ENCODE data around the gene ICE2. TPM values are rescaled to one million over a fixed set of nuclear protein-coding genes. Genes with fewer than 3 reads are reported as not detected.

The ICE2 gene
- total RNA-seq, 1 donor from 2014 or later = 22.9 TPM

DNA sequence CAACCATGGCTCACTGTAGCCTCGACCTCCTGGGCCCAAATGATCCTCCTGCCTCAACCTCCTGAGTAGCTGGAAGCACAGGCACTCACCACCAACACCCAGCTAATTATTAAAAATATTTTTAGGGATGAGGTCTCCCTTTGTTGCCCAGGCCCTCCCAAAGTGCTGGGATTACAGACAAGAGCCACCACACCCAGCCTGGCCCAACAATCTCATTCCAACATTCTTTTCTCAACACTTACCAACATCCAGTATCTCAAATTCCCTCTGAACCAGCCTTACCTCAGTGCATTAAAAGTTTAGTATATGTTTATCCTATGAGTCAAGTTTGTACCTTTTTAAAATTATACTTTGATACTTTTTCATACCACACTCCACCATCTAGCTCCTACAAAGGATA, 106.2 kb downstream of the ICE2 start:
- H3K4me1 ChIP-seq = peaks cover 97% of the 10 kb centered on the region
- H3K4me3 ChIP-seq = no peak overlapping the region
- no peaks in the 10 kb centered on the region for H3K27me3 ChIP-seq (ENCODE audit: low read depth)
- TF ChIP-seq, protein P1, sequence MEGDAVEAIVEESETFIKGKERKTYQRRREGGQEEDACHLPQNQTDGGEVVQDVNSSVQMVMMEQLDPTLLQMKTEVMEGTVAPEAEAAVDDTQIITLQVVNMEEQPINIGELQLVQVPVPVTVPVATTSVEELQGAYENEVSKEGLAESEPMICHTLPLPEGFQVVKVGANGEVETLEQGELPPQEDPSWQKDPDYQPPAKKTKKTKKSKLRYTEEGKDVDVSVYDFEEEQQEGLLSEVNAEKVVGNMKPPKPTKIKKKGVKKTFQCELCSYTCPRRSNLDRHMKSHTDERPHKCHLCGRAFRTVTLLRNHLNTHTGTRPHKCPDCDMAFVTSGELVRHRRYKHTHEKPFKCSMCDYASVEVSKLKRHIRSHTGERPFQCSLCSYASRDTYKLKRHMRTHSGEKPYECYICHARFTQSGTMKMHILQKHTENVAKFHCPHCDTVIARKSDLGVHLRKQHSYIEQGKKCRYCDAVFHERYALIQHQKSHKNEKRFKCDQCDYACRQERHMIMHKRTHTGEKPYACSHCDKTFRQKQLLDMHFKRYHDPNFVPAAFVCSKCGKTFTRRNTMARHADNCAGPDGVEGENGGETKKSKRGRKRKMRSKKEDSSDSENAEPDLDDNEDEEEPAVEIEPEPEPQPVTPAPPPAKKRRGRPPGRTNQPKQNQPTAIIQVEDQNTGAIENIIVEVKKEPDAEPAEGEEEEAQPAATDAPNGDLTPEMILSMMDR (IDR thresholded peaks at IDR 0.05; ENCODE audit: borderline replicate concordance) = no peak
- no peaks in the 10 kb centered on the region for H3K9me3 ChIP-seq (replicated peaks)
- no peak for DNase-seq
- intact Hi-C loops (cut with micrococcal nuclease) = no loop called here
- H3K27ac ChIP-seq (replicated peaks) = peak overlapping the region; percentile 86
- peaks cover 23% of the 10 kb centered on the region for H3K36me3 ChIP-seq

DNA sequence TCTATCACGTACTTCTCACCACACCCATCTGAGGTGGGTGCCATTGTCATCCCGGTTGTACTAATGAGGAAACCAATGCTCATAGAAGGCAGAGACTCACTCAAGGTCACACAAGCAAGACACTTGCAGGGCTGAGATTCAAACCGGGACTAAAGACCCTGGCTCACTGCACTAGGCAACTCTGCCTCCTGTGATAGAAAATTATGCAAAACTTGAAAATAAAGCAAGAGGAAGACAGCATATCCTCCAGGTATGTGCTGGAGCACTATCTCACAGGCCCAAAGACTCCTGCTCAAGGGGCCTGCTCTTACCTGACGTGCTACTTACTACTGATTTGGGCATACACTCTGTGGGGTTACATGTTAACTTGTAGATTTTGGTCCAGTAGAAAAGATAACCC, 106.7 kb downstream of the ICE2 start:
- intact Hi-C loops (cut with micrococcal nuclease) = no loop called here
- H3K36me3 ChIP-seq = peaks cover 23% of the 10 kb centered on the region

DNA sequence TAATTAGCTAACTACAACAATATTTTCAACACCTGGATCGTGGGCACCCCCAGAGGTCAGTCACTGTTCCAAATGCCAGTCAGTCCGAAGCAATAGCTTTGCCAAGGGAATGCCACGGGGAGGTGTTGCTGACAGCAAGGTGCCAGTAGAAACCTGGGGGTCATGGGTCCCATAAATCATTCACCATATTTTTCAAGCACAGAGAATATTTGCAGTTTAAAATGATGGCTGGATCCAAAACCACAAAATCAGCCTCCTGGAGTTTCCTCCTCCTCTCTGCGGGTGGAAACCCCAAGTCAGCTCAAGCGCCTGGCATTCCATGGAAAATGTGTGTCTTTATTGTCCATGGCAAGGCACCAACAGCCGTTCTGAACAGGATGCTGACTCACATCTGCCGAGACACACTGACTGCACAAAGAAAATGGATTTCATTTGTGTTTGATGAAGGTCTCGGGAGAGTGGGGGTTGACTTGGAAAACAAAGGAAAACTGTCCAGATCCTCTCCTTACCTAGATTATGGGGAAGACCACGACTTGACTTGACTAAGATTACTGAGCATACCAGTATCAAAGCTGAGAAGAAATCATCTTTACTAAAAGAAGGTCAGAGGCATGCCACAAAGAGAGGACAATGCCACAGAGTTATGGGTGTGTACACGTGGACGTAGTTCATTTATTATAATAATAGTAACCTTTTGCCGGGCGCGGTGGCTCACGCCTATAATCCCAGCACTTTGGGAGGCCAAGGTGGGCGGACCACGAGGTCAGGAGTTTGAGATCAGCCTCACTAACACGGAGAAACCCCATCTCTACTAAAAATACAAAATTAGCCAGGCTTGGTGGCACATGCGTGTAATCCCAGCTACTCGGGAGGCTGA, 107.5 kb downstream of the ICE2 start:
- Histone ChIP-seq H3K27ac (replicated peaks) (peak overlapping the region; percentile 86), H3K27me3 (ENCODE audit: low read depth) (no peaks in the 10 kb centered on the region), H3K9me3 (replicated peaks) (no peaks in the 10 kb centered on the region), H3K4me3 (peak overlapping the region; percentile 13), H3K4me1 (peaks cover 84% of the 10 kb centered on the region), H3K36me3 (peaks cover 17% of the 10 kb centered on the region)
- TF ChIP-seq, protein P1 (IDR thresholded peaks at IDR 0.05; ENCODE audit: borderline replicate concordance) = no peak
- intact Hi-C loops (cut with micrococcal nuclease) = no loop called here
- peak; percentile 48 for DNase-seq

More for the DNA sequence above, 106.7 kb downstream of the ICE2 start:
- Histone ChIP-seq H3K4me3 (no peak overlapping the region), H3K4me1 (peaks cover 92% of the 10 kb centered on the region), H3K9me3 (replicated peaks) (no peaks in the 10 kb centered on the region), H3K27ac (replicated peaks) (peak overlapping the region; percentile 86), H3K27me3 (ENCODE audit: low read depth) (no peaks in the 10 kb centered on the region)
- DNase-seq = no peak
- TF ChIP-seq, protein P1 (IDR thresholded peaks at IDR 0.05; ENCODE audit: borderline replicate concordance) = no peak

DNA sequence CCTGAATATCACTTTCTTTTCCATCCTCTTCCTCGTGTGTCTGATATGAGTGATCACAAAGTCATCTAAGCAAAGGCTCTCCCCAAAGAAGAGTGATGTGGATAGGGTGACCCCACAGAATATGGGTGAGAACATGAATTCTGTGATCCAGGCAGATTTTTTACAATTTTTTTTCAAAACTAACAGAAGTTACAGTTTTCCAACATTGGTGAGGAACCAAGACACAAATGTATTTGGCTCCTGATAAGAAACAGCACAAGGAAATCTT, 108.1 kb downstream of the ICE2 start:
- DNase-seq = no peak
- TF ChIP-seq, protein P1 (IDR thresholded peaks at IDR 0.05; ENCODE audit: borderline replicate concordance) = no peak
- intact Hi-C loops (cut with micrococcal nuclease) = no loop called here
- Histone ChIP-seq H3K9me3 (replicated peaks) (no peaks in the 10 kb centered on the region), H3K27me3 (ENCODE audit: low read depth) (no peaks in the 10 kb centered on the region), H3K4me3 (peak overlapping the region; percentile 13), H3K27ac (replicated peaks) (peak overlapping the region; percentile 86), H3K4me1 (peaks cover 78% of the 10 kb centered on the region), H3K36me3 (peaks cover 13% of the 10 kb centered on the region)

DNA sequence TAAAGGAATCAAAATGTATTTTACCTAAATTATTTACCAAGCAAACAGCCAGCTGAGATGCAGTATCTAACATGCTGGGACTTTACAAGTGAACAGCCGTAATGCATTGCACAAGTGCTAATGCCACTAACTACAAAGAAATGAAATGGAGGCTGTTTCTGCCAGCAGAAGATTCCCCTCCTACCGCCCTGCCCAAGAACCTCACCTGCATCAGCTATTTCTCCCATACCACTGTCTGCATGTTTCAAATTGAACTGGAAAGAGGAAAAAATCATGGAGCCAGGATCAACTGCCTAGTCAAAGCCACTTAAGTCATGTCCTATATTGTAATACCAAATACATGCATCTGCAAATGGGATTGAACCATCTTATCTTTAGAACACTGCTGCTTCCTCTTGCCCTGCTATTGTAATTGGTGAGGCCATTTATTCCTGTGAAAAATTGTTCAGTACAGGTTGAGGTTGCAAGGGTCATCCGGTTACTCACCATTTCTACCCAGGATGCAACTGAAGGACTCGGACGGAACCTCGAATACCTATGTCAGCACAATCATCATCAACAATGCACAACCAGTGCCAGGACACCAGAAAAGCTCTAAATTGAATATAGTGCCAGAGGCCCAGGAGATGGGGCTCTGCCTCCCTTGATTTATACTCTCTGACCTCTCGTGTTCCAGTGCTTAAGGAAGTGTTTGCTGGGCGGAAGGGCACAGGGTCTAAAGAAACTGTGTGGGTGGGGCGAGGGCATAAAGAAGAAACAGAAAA, 108.7 kb downstream of the ICE2 start:
- DNase-seq = no peak
- peak overlapping the region; percentile 13 for H3K4me3 ChIP-seq
- H3K27ac ChIP-seq (replicated peaks) = peak overlapping the region; percentile 86
- TF ChIP-seq, protein P1 (IDR thresholded peaks at IDR 0.05; ENCODE audit: borderline replicate concordance) = no peak
- no peaks in the 10 kb centered on the region for H3K9me3 ChIP-seq (replicated peaks)
- H3K36me3 ChIP-seq = peaks cover 13% of the 10 kb centered on the region
- H3K27me3 ChIP-seq (ENCODE audit: low read depth) = no peaks in the 10 kb centered on the region
- intact Hi-C loops (cut with micrococcal nuclease) = no loop called here
- peaks cover 73% of the 10 kb centered on the region for H3K4me1 ChIP-seq
